HepG2 (cell line): ENCODE results near the gene CCDC59. TPM values are rescaled to one million over a fixed set of nuclear protein-coding genes. Genes with fewer than 3 reads are reported as not detected.

Experiments
- CBX2 ChIP-seq, 2 experiments: fragments of 200-600 bp in 1 of 2; sonication (generic); formaldehyde crosslinking in 1 of 2; IDR thresholded peaks; 2 replicates each; pipeline versions ENCODE4 v1.7.0 to v1.8.1; 2018 to 2022; ENCODE audit warnings: low read depth in 2 of 2, low read length in 1 of 2, mild to moderate bottlenecking in 1 of 2, missing genetic modification reagents in 1 of 2
- DBP ChIP-seq: sonication (generic); formaldehyde crosslinking; IDR thresholded peaks from 2 replicates; pipeline ENCODE4 v1.4.0; 2020; ENCODE audit warnings: missing genetic modification reagents; ENCODE audit errors: not compliant biosample characterization
- GZF1 ChIP-seq: sonication (generic); formaldehyde crosslinking; IDR thresholded peaks from 2 replicates; pipeline ENCODE4 v1.5.1; 2020; ENCODE audit warnings: mild to moderate bottlenecking, missing genetic modification reagents
- HOXA9 ChIP-seq: sonication (generic); formaldehyde crosslinking; IDR thresholded peaks from 2 replicates; pipeline ENCODE4 v1.8.1; 2022; ENCODE audit warnings: missing genetic modification reagents, mild to moderate bottlenecking, moderate library complexity, borderline replicate concordance
- KAT8 ChIP-seq: IDR thresholded peaks from 2 replicates; pipeline ENCODE4 v1.6.1; 2016; ENCODE audit warnings: missing genetic modification reagents, missing compliant biosample characterization
- MAFK ChIP-seq, 2 experiments: IDR thresholded peaks in 1 of 2; conservative IDR thresholded peaks in 1 of 2; 2 replicates each; pipeline ENCODE4 v1.6.1; 2011; ENCODE audit warnings: improper control_type of control experiment in 2 of 2, low read length in 2 of 2
- MYNN ChIP-seq: sonication (generic); formaldehyde crosslinking; IDR thresholded peaks from 2 replicates; pipeline ENCODE4 v1.4.0; 2020; ENCODE audit warnings: mild to moderate bottlenecking, low read depth, missing genetic modification reagents
- PATZ1 ChIP-seq: sonication (generic); formaldehyde crosslinking; IDR thresholded peaks from 2 replicates; pipeline ENCODE4 v1.4.0; 2020; ENCODE audit warnings: missing genetic modification reagents
- RARG ChIP-seq: sonication (generic); formaldehyde crosslinking; IDR thresholded peaks from 2 replicates; pipeline ENCODE4 v1.4.0; 2020; ENCODE audit warnings: low read depth, mild to moderate bottlenecking, missing genetic modification reagents
- SCMH1 ChIP-seq: sonication (generic); formaldehyde crosslinking; IDR thresholded peaks from 2 replicates; pipeline ENCODE4 v1.9.0; 2021; ENCODE audit warnings: missing genetic modification reagents, mild to moderate bottlenecking, borderline replicate concordance
- STAG1 ChIP-seq: sonication (generic); formaldehyde crosslinking; IDR thresholded peaks from 2 replicates; pipeline ENCODE4 v1.4.0; 2020; ENCODE audit warnings: missing genetic modification reagents
- TBL1XR1 ChIP-seq: fragments of 150-350 bp; IDR thresholded peaks from 2 replicates; pipeline ENCODE4 v1.6.1; 2014; ENCODE audit warnings: borderline replicate concordance, low read length; ENCODE audit not compliant: partially characterized antibody
- ZBTB7B ChIP-seq: sonication (generic); formaldehyde crosslinking; IDR thresholded peaks from 2 replicates; pipeline ENCODE4 v1.4.0; 2020; ENCODE audit warnings: missing genetic modification reagents
- ZNF180 ChIP-seq: sonication (generic); formaldehyde crosslinking; IDR thresholded peaks from 2 replicates; pipeline ENCODE4 v1.4.0; 2020; ENCODE audit warnings: low read depth, missing genetic modification reagents, borderline replicate concordance
- ZNF564 ChIP-seq: sonication (generic); formaldehyde crosslinking; IDR thresholded peaks from 2 replicates; pipeline ENCODE4 v1.8.1; 2023; ENCODE audit warnings: mild to moderate bottlenecking, missing genetic modification reagents
- ZNF724P ChIP-seq: sonication (generic); formaldehyde crosslinking; IDR thresholded peaks from 2 replicates; pipeline ENCODE4 v1.8.0; 2022; ENCODE audit warnings: missing genetic modification reagents, borderline replicate concordance
- polyA plus RNA-seq, 8 experiments: library from polyadenylated mRNA; depleted of rRNA in 3 of 8; stranded (reverse) in 7 of 8; unstranded in 1 of 8; fragments of >200 nt; fragmentation: Illumina TruSeq in 4 of 8; extraction: Trizol in 4 of 8; gene quantifications; 2 replicates each; pipeline versions ENCODE4 v1.2.1 to v1.2.3, GENCODE V29; 2011 to 2016; ENCODE audit warnings: low read depth in 4 of 8, missing spikeins in 1 of 8, mixed read lengths in 1 of 8; ENCODE audit not compliant: insufficient read depth in 1 of 8
- total RNA-seq, 5 experiments: library from RNA; depleted of rRNA; stranded (reverse); fragments of >200 nt; fragmentation: Illumina TruSeq; extraction: Trizol; gene quantifications; 2 replicates each; pipeline ENCODE4 v1.2.3, GENCODE V29; 2016; ENCODE audit warnings: low read depth in 1 of 5
- TF ChIP-seq, protein P1 (sequence below): sonication (generic); formaldehyde crosslinking; IDR thresholded peaks from 2 replicates; pipeline ENCODE4 v1.9.0; 2021; ENCODE audit warnings: missing genetic modification reagents, borderline replicate concordance
- TF ChIP-seq, protein P2 (sequence below): sonication (generic); formaldehyde crosslinking; IDR thresholded peaks from 2 replicates; pipeline ENCODE4 v1.4.0; 2020; ENCODE audit warnings: mild to moderate bottlenecking, missing genetic modification reagents
- TF ChIP-seq, protein P3 (sequence below): sonication (generic); formaldehyde crosslinking; IDR thresholded peaks from 2 replicates; pipeline ENCODE4 v1.9.0; 2021; ENCODE audit warnings: missing genetic modification reagents, mild to moderate bottlenecking, borderline replicate concordance
- TF ChIP-seq, protein P4 (sequence below): sonication (generic); formaldehyde crosslinking; IDR thresholded peaks from 2 replicates; pipeline ENCODE4 v1.4.0; 2020; ENCODE audit warnings: mild to moderate bottlenecking, missing genetic modification reagents

The CCDC59 gene
- total and polyA plus RNA-seq, 2 of the 13 experiments (the other 11 are each of a cell fraction or from before 2014, with no cell fraction given) = 16.1 to 81.3 TPM

DNA sequence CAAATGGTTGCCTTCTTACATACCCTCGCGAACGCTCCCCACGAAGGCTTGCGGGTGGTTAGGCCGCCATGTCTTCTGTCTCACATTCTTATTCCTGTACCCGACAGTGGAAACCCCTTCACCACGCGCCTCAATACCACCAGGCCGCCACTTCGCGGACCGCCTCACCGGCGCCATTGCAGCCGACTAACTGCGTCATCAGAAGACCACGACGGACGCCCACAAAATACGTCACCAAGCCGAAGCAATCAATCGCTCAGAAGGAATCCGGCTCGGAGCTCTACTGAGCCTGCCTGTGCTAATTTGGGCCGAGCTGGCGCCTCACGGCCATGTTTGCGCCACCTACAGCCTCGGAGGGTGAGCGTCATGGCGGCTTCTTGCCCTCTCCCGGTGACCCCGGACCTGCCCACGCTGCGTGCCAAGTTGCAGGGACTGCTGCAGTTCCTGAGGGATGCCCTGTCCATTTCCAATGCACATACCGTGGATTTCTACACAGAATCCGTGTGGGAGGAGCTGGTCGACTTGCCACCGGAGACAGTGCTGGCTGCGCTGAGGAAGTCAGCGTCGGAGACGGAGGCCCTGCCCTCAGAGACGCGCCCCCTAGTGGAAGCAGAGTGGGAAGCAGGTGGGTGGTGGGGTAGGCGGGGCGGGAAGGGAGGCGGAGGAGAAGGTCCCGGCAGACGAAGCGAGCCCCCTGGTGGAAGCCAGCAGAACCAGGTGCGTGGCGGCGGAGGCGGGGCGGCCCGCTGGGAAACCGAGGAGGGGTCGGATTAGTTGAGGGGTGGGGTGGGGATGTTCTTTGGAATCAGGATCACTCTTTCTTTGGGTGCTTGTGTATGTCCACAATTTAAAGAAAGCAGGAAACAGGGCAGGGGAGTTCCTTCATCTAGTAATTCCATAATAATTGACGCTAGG is at the start of gene CCDC59, which contains the start of gene METTL25 (continued):
- TF ChIP-seq DBP (peak; percentile 88), ZBTB7B (CRISPR knock-in tag) (peak; percentile 83), CBX2 (IDR thresholded peaks at IDR 0.05; ENCODE audit: low read depth, low read length) (no peak), CBX2 (CRISPR knock-in tag; IDR thresholded peaks at IDR 0.05; ENCODE audit: low read depth) (no peak), SCMH1 (CRISPR knock-in tag) (no peak), STAG1 (CRISPR knock-in tag) (no peak), MYNN (CRISPR knock-in tag) (peak; percentile 46; the same call in 1 of the 2 replicates), TBL1XR1 (peak; percentile 67), ZNF180 (CRISPR knock-in tag) (peak; percentile 81; the same call in 1 of the 2 replicates), HOXA9 (peak; percentile 32; the same call in 1 of the 2 replicates), ZNF564 (CRISPR knock-in tag) (peak; percentile 68; the same call in 1 of the 2 replicates), RARG (CRISPR knock-in tag) (no peak), GZF1 (CRISPR knock-in tag) (peak; percentile 84; the same call in 1 of the 2 replicates), MAFK (conservative IDR thresholded peaks at IDR 0.05 in 1 of 2, IDR thresholded peaks at IDR 0.05 in 1 of 2; ENCODE audit: low read length in 2 of 2) (peak; percentile 39 to 81), ZNF724P (CRISPR knock-in tag) (no peak; the same call in 1 of the 2 replicates), KAT8 (CRISPR knock-in tag) (peak; percentile 99), PATZ1 (CRISPR knock-in tag) (no peak)
- TF ChIP-seq, protein P1, sequence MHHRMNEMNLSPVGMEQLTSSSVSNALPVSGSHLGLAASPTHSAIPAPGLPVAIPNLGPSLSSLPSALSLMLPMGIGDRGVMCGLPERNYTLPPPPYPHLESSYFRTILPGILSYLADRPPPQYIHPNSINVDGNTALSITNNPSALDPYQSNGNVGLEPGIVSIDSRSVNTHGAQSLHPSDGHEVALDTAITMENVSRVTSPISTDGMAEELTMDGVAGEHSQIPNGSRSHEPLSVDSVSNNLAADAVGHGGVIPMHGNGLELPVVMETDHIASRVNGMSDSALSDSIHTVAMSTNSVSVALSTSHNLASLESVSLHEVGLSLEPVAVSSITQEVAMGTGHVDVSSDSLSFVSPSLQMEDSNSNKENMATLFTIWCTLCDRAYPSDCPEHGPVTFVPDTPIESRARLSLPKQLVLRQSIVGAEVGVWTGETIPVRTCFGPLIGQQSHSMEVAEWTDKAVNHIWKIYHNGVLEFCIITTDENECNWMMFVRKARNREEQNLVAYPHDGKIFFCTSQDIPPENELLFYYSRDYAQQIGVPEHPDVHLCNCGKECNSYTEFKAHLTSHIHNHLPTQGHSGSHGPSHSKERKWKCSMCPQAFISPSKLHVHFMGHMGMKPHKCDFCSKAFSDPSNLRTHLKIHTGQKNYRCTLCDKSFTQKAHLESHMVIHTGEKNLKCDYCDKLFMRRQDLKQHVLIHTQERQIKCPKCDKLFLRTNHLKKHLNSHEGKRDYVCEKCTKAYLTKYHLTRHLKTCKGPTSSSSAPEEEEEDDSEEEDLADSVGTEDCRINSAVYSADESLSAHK = no peak
- TF ChIP-seq, protein P2, sequence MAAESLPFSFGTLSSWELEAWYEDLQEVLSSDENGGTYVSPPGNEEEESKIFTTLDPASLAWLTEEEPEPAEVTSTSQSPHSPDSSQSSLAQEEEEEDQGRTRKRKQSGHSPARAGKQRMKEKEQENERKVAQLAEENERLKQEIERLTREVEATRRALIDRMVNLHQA (CRISPR knock-in tag) = no peak
- TF ChIP-seq, protein P3, sequence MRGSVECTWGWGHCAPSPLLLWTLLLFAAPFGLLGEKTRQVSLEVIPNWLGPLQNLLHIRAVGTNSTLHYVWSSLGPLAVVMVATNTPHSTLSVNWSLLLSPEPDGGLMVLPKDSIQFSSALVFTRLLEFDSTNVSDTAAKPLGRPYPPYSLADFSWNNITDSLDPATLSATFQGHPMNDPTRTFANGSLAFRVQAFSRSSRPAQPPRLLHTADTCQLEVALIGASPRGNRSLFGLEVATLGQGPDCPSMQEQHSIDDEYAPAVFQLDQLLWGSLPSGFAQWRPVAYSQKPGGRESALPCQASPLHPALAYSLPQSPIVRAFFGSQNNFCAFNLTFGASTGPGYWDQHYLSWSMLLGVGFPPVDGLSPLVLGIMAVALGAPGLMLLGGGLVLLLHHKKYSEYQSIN = no peak
- TF ChIP-seq, protein P4, sequence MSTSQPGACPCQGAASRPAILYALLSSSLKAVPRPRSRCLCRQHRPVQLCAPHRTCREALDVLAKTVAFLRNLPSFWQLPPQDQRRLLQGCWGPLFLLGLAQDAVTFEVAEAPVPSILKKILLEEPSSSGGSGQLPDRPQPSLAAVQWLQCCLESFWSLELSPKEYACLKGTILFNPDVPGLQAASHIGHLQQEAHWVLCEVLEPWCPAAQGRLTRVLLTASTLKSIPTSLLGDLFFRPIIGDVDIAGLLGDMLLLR = peak; percentile 73; the same call in 1 of the 2 replicates
